ENCODE measurements around the gene IKZF4. TPM values are rescaled to one million over a fixed set of nuclear protein-coding genes. Genes with fewer than 3 reads are reported as not detected.

IKZF4 gene
- total RNA-seq, 1 experiment from 2014 or later = 8.5 TPM

DNA sequence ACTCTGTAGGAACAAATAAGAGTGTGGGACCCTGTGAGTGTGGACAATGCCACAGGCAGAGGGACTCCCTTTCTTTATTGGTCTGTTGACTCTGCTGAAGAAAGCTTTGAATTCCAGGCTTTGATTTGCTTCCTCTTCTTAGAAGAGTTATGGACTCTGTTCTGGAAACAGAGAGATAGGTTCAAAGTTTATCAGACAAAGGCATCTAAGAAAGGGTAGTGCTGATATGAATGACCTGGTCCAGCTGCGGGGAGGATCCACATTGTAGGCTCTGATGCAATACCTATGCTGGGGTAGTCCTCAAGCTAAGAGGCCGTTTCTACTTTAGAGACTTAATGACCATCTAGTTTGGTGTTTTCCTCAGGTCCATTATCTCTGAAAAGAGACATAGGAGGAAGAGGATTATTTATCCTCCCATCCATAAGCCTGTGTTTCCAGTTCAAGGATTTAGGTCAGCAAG lies 10.7 kb upstream of the IKZF4 start:
- no peak overlapping the region for H3K27ac ChIP-seq (ENCODE audit: low read depth, low read length)
- ATAC-seq = no peak
- ChIA-PET RAD21 (ENCODE audit: low non-redundant PET in 1 of 2, low total read pairs in 2 of 2, uncharacterized antibody in 2 of 2, unreplicated experiment in 2 of 2) (no interaction called here), CTCF (interaction anchor here (7.2 kb wide), 1 partner anchor 14 kb away, joined by 48 read pairs; the partner anchor contains the start of gene SUOX), POLR2A (interaction anchor here (0.7 kb wide), 1 partner anchor 35 kb away, joined by 4 read pairs; no protein-coding TSS in a partner anchor)
- no peak overlapping the region for H2AFZ ChIP-seq (ENCODE audit: low read depth, low read length, poor library complexity, severe bottlenecking)
- TSS peak; percentile 40 for BruUV-seq (replicated peaks)
- peaks cover 16 to 27% of the 10 kb centered on the region in 2 experiments for H3K4me1 ChIP-seq (ENCODE audit: control insufficient read depth in 1 of 2, insufficient read depth in 2 of 2, low read length in 2 of 2)
- no peak overlapping the region for H3K4me2 ChIP-seq (ENCODE audit: low read length)
- no peak overlapping the region for H3K9ac ChIP-seq (ENCODE audit: low read length)
- no peak for DNase-seq (ENCODE audit: low read depth, low spot score)
- 0 out of 4 replicates have a peak, but pooled peaks cover 0 to under 1% of the 10 kb centered on the region in 2 experiments for H3K36me3 ChIP-seq (ENCODE audit: control insufficient read depth in 1 of 2, insufficient read depth in 2 of 2, low read length in 2 of 2)
- no peaks in the 10 kb centered on the region for H3K9me3 ChIP-seq (ENCODE audit: control insufficient read depth in 1 of 2, insufficient read depth in 1 of 2, low read depth in 1 of 2, low read length in 2 of 2)
- no peaks in the 10 kb centered on the region for H3K27me3 ChIP-seq (ENCODE audit: insufficient read depth, low read length)
- no peaks in the 10 kb centered on the region for H3K9me2 ChIP-seq (ENCODE audit: insufficient read depth)
- H4K20me1 ChIP-seq (ENCODE audit: insufficient read depth) = no peaks in the 10 kb centered on the region
- no peak overlapping the region for H3K4me3 ChIP-seq (replicated peaks in 1 of 2; ENCODE audit: low read depth in 1 of 2, low read length in 2 of 2)
- TF ChIP-seq YY1 (IDR thresholded peaks at IDR 0.05; ENCODE audit: extremely low read depth, insufficient replicate concordance, low read depth, low read length) (no peak), ZFX (IDR thresholded peaks at IDR 0.05) (no peak), FOSL1 (IDR thresholded peaks at IDR 0.05; ENCODE audit: low read depth) (no peak)
- intact Hi-C loops (cut with micrococcal nuclease) = no loop called here
- no peaks in the 10 kb centered on the region for H3K79me2 ChIP-seq (ENCODE audit: insufficient read depth, low read length)

DNA sequence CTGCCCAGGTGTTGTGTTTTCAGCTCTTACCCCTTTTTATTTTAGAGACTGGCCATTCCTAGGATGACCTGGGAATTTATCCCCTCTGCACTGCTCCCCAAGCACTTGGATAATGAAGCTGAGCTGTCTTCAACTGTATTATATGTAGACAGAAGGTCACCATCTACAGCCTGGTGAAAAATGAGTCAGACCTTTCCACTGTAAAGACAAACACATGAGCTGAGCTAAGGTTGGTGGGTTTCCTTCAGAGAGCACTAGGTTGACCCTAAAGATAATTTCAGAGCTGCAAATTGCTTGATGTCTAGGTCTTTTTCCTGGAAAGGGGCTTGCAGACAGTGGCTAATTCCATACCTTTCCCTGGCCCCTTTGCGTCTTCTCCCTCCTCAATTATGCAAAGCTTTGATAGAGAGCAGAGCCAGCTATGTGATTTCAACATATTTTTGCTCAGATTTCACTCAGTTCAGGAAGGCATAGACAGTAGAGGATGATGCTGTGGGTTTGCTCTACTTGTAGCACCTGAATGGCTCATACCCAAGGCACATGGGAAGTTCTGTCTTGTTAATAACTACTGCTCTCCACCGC lies 9.2 kb upstream of the IKZF4 start:
- ChIA-PET POLR2A (no interaction called here), RAD21 (ENCODE audit: low non-redundant PET in 1 of 2, low total read pairs in 2 of 2, uncharacterized antibody in 2 of 2, unreplicated experiment in 2 of 2) (no interaction called here), CTCF (interaction anchor here (7.2 kb wide), 1 partner anchor 16 kb away, joined by 48 read pairs; the partner anchor contains the start of gene SUOX)
- Histone ChIP-seq H3K36me3 (ENCODE audit: control insufficient read depth in 1 of 2, insufficient read depth in 2 of 2, low read length in 2 of 2) (no peaks in the 10 kb centered on the region), H3K4me1 (ENCODE audit: control insufficient read depth in 1 of 2, insufficient read depth in 2 of 2, low read length in 2 of 2) (peaks cover 17 to 27% of the 10 kb centered on the region in 2 experiments), H2AFZ (ENCODE audit: low read depth, low read length, poor library complexity, severe bottlenecking) (no peak overlapping the region), H3K9me2 (ENCODE audit: insufficient read depth) (no peaks in the 10 kb centered on the region), H4K20me1 (ENCODE audit: insufficient read depth) (no peaks in the 10 kb centered on the region), H3K9me3 (ENCODE audit: control insufficient read depth in 1 of 2, insufficient read depth in 1 of 2, low read depth in 1 of 2, low read length in 2 of 2) (no peaks in the 10 kb centered on the region), H3K9ac (ENCODE audit: low read length) (no peak overlapping the region), H3K4me3 (replicated peaks in 1 of 2; ENCODE audit: low read depth in 1 of 2, low read length in 2 of 2) (no peak overlapping the region), H3K4me2 (ENCODE audit: low read length) (no peak overlapping the region), H3K27ac (ENCODE audit: low read depth, low read length) (no peak overlapping the region), H3K79me2 (ENCODE audit: insufficient read depth, low read length) (no peaks in the 10 kb centered on the region), H3K27me3 (ENCODE audit: insufficient read depth, low read length) (no peaks in the 10 kb centered on the region)
- DNase-seq (ENCODE audit: low read depth, low spot score) = no peak
- BruUV-seq (replicated peaks) = no TSS peak
- intact Hi-C loops (cut with micrococcal nuclease) = no loop called here
- no peak for ATAC-seq
- TF ChIP-seq ZNF274 (IDR thresholded peaks at IDR 0.05; ENCODE audit: low read depth, low read length) (no peak), POLR2A (IDR thresholded peaks at IDR 0.05; ENCODE audit: borderline replicate concordance, extremely low read depth, insufficient read depth, insufficient read length) (no peak)

Measured in HCT116 (cell line).